IMR-90 (cell line): ENCODE data around the gene ZNF35. TPM values are rescaled to one million over a fixed set of nuclear protein-coding genes. Genes with fewer than 3 reads are reported as not detected.
"Not testable (repeated sequence)": the region's sequence is repeated elsewhere in the genome, so short reads cannot be mapped to it uniquely, and the experiment has no call there.

Experiments used
- ATAC-seq: fragments of 200-7000 bp; cut with Tn5 transposase; 2 replicates; pipeline ENCODE4 v1.9.1; 2020; ENCODE audit warnings: low read depth, mild to moderate bottlenecking, moderate library complexity
- BruUV-seq: library from RNA; stranded (reverse); fragments of 400-500 nt; replicated peaks from 2 replicates; lab custom pipeline; 2021; lab: Mats Ljungman, UMichigan
- CTCF ChIA-PET: fragments of 300-600 bp; formaldehyde crosslinking; extraction: SDS; loops from one replicate; lab custom pipeline; 2021; ENCODE audit warnings: antibody characterized with exemption; lab: Yijun Ruan, JAX
- POLR2A ChIA-PET: fragments of 300-600 bp; sonication (Branson Sonifier 250); formaldehyde crosslinking; loops from one replicate; lab custom pipeline; 2022; ENCODE audit warnings: antibody characterized with exemption; ENCODE audit not compliant: unreplicated experiment; lab: Charles Lee
- DNase-seq: peaks from one replicate; pipeline ENCODE4 v3.0.0; 2013
- H2AFZ ChIP-seq: replicated peaks from 2 replicates; pipeline ENCODE3; 2013; ENCODE audit warnings: low read length, mild to moderate bottlenecking; ENCODE audit not compliant: poor library complexity
- H2AK5ac ChIP-seq: 2 replicates; pipeline ENCODE4 v1.6.1; 2013; ENCODE audit warnings: low read depth, low read length, inconsistent platforms
- H2AK9ac ChIP-seq: replicated peaks from 2 replicates; pipeline ENCODE3; 2013; ENCODE audit warnings: mild to moderate bottlenecking, low read depth, low read length, moderate library complexity; ENCODE audit not compliant: poor library complexity
- H2BK120ac ChIP-seq: 2 replicates; pipeline ENCODE4 v1.6.1; 2013; ENCODE audit warnings: low read depth, low read length, inconsistent platforms
- H2BK15ac ChIP-seq: 3 replicates; pipeline ENCODE4 v1.6.1; 2013; ENCODE audit warnings: low read depth, low read length, inconsistent platforms
- H2BK20ac ChIP-seq: 2 replicates; pipeline ENCODE4 v1.6.1; 2013; ENCODE audit warnings: low read depth, mild to moderate bottlenecking, inconsistent platforms, low read length, moderate library complexity
- H2BK5ac ChIP-seq: 2 replicates; pipeline ENCODE4 v1.6.1; 2013; ENCODE audit warnings: mild to moderate bottlenecking, low read depth, low read length, inconsistent platforms; ENCODE audit not compliant: poor library complexity, severe bottlenecking
- H3K14ac ChIP-seq: replicated peaks from 2 replicates; pipeline ENCODE4 v1.6.1; 2013; ENCODE audit warnings: low read depth, low read length, inconsistent platforms
- H3K18ac ChIP-seq: 2 replicates; pipeline ENCODE4 v1.6.1; 2013; ENCODE audit warnings: low read depth, low read length, control low read depth
- H3K23ac ChIP-seq: 2 replicates; pipeline ENCODE4 v1.6.1; 2013; ENCODE audit warnings: low read depth, low read length, inconsistent platforms
- H3K27ac ChIP-seq: 2 replicates; pipeline ENCODE4 v1.5.1; 2013; ENCODE audit warnings: mild to moderate bottlenecking, control low read depth, low read length; ENCODE audit not compliant: insufficient read depth
- H3K27me3 ChIP-seq: 2 replicates; pipeline ENCODE4 v1.6.1; 2013; ENCODE audit warnings: low read length; ENCODE audit not compliant: control insufficient read depth, insufficient read depth
- H3K36me3 ChIP-seq: 2 replicates; pipeline ENCODE4 v1.6.1; 2013; ENCODE audit warnings: low read length, mixed read lengths; ENCODE audit not compliant: control insufficient read depth, insufficient read depth
- H3K4ac ChIP-seq: 2 replicates; pipeline ENCODE4 v1.6.1; 2013; ENCODE audit warnings: low read depth, low read length, inconsistent platforms
- H3K4me1 ChIP-seq: 2 replicates; pipeline ENCODE4 v1.6.1; 2013; ENCODE audit warnings: low read length, mixed read lengths; ENCODE audit not compliant: control insufficient read depth, insufficient read depth
- H3K4me2 ChIP-seq: 2 replicates; pipeline ENCODE4 v1.6.1; 2013; ENCODE audit warnings: low read depth, mild to moderate bottlenecking, control low read depth, low read length, moderate library complexity
- H3K4me3 ChIP-seq: 2 replicates; pipeline ENCODE4 v1.5.1; 2013; ENCODE audit warnings: low read depth, mild to moderate bottlenecking, control low read depth, low read length, moderate library complexity; ENCODE audit not compliant: insufficient read depth
- H3K56ac ChIP-seq: 2 replicates; pipeline ENCODE4 v1.6.1; 2013; ENCODE audit warnings: low read length, inconsistent platforms; ENCODE audit not compliant: insufficient read depth; ENCODE audit errors: extremely low read depth
- H3K79me1 ChIP-seq, 2 experiments: 2 replicates each; pipeline ENCODE4 v1.6.1; 2013; ENCODE audit warnings: low read length in 2 of 2, inconsistent platforms in 1 of 2, low read depth in 1 of 2
- H3K9ac ChIP-seq: 2 replicates; pipeline ENCODE4 v1.6.1; 2013; ENCODE audit warnings: low read depth, low read length, control low read depth
- H3K9me1 ChIP-seq: 2 replicates; pipeline ENCODE4 v1.6.1; 2013; ENCODE audit warnings: low read length, inconsistent platforms; ENCODE audit not compliant: insufficient read depth
- H3K9me3 ChIP-seq: 2 replicates; pipeline ENCODE4 v1.6.1; 2013; ENCODE audit warnings: low read length; ENCODE audit not compliant: control insufficient read depth, insufficient read depth
- H4K20me1 ChIP-seq: 2 replicates; pipeline ENCODE4 v1.6.1; 2013; ENCODE audit warnings: low read length, inconsistent platforms; ENCODE audit not compliant: insufficient read depth
- H4K5ac ChIP-seq: 2 replicates; pipeline ENCODE4 v1.6.1; 2013; ENCODE audit warnings: mild to moderate bottlenecking, low read depth, low read length, control low read depth
- H4K8ac ChIP-seq, 2 experiments: 2 replicates each; pipeline ENCODE4 v1.6.1; 2013; ENCODE audit warnings: low read depth in 2 of 2, low read length in 2 of 2, control low read depth in 1 of 2, inconsistent platforms in 1 of 2
- H4K91ac ChIP-seq: 2 replicates; pipeline ENCODE4 v1.6.1; 2013; ENCODE audit warnings: low read depth, low read length, inconsistent platforms; ENCODE audit not compliant: insufficient read depth
- BHLHE40 ChIP-seq: fragments of 150-350 bp; IDR thresholded peaks from 2 replicates; pipeline ENCODE4 v1.6.1; 2016; ENCODE audit warnings: mild to moderate bottlenecking, low read depth, low read length
- CEBPB ChIP-seq: IDR thresholded peaks from 2 replicates; pipeline ENCODE4 v1.6.1; 2012; ENCODE audit warnings: low read depth, low read length, improper control_type of control experiment
- FOS ChIP-seq: fragments of 150-350 bp; IDR thresholded peaks from 2 replicates; pipeline ENCODE4 v1.6.1; 2016; ENCODE audit warnings: low read depth, low read length
- MAFK ChIP-seq: IDR thresholded peaks from 2 replicates; pipeline ENCODE4 v1.6.1; 2012; ENCODE audit warnings: low read depth, low read length, improper control_type of control experiment
- MAZ ChIP-seq: IDR thresholded peaks from 2 replicates; pipeline ENCODE4 v1.6.1; 2012; ENCODE audit warnings: low read depth, mild to moderate bottlenecking, low read length, improper control_type of control experiment, moderate library complexity, borderline replicate concordance
- MXI1 ChIP-seq: IDR thresholded peaks from 2 replicates; pipeline ENCODE4 v1.6.1; 2012; ENCODE audit warnings: low read depth, mild to moderate bottlenecking, low read length, moderate library complexity, borderline replicate concordance
- NFE2L2 ChIP-seq: fragments of 150-350 bp; IDR thresholded peaks from 2 replicates; pipeline ENCODE4 v1.6.1; 2016; ENCODE audit warnings: low read depth, mild to moderate bottlenecking, low read length
- POLR2A ChIP-seq: IDR thresholded peaks from 2 replicates; pipeline ENCODE4 v1.6.1; 2012; ENCODE audit warnings: mild to moderate bottlenecking, low read depth, low read length
- RAD21 ChIP-seq: IDR thresholded peaks from 2 replicates; pipeline ENCODE4 v1.6.1; 2012; ENCODE audit warnings: low read length, improper control_type of control experiment
- RFX5 ChIP-seq: IDR thresholded peaks from 2 replicates; pipeline ENCODE4 v1.8.0; 2012; ENCODE audit warnings: low read depth, mild to moderate bottlenecking, low read length, moderate library complexity
- SMC3 ChIP-seq: fragments of 150-350 bp; IDR thresholded peaks from 2 replicates; pipeline ENCODE4 v1.6.1; 2016; ENCODE audit warnings: low read depth, mild to moderate bottlenecking, antibody characterized with exemption, low read length, moderate library complexity
- USF2 ChIP-seq: fragments of 150-350 bp; IDR thresholded peaks from 2 replicates; pipeline ENCODE4 v1.6.1; 2017; ENCODE audit warnings: mild to moderate bottlenecking, antibody characterized with exemption, low read length, low read depth
- WGBS, 2 experiments: methylation state at CpG; one replicate each; pipeline versions ENCODE4 v1.1.5 to v1.1.7; 2013; ENCODE audit warnings: missing lambda C conversion rate in 2 of 2; ENCODE audit not compliant: insufficient read length in 1 of 2; ENCODE audit errors: extremely low coverage in 2 of 2; 5-methylcytosine and 5-hydroxymethylcytosine counted together
- dilution Hi-C: fragments of 300-500 bp; cut with HindIII; formaldehyde crosslinking; loops from one replicate; pipeline ENCODE4 v1.14.3; 2018; ENCODE audit warnings: low sequenced_read_pairs; ENCODE audit not compliant: unreplicated experiment
- in situ Hi-C: fragments of 300-500 bp; cut with MboI; formaldehyde crosslinking; loops from 3 replicates; pipeline ENCODE4 v1.14.3; 2019; ENCODE audit warnings: low sequenced_read_pairs, inconsistent platforms, mixed read lengths
- intact Hi-C: fragments of 100-400 bp; cut with micrococcal nuclease; formaldehyde crosslinking; loops from 2 replicates; pipeline ENCODE4 v1.10.0; 2022
- polyA plus RNA-seq, 3 experiments: library from polyadenylated mRNA; depleted of rRNA; stranded (reverse); fragments of >200 nt; gene quantifications; 2 replicates each; pipeline ENCODE4 v1.2.3, GENCODE V29; 2012; ENCODE audit warnings: low replicate concordance in 1 of 3
- total RNA-seq: library from RNA; depleted of rRNA; stranded (reverse); fragments of >200 nt; gene quantifications from 2 replicates; pipeline ENCODE4 v1.2.3, GENCODE V29; 2012

Gene ZNF35
- total and polyA plus RNA-seq, 2 of the 4 experiments (the other 2 are of a cell fraction), result 3.8 to 19.5 TPM

GRCh38 chr3:44669760-44670159 lies 21.2 kb downstream of the ZNF35 start:
- CTCF ChIA-PET, result no interaction called here
- no TSS peak for BruUV-seq

GRCh38 chr3:44673466-44673865 lies 24.9 kb downstream of the ZNF35 start:
- H2BK120ac ChIP-seq, H4K5ac ChIP-seq, H3K14ac ChIP-seq, H3K4me3 ChIP-seq, in situ Hi-C loops, H3K4ac ChIP-seq, H2BK20ac ChIP-seq, ATAC-seq, H3K56ac ChIP-seq, H3K18ac ChIP-seq, CTCF ChIA-PET, BruUV-seq, H2BK5ac ChIP-seq, H3K9ac ChIP-seq, H3K4me1 ChIP-seq, dilution Hi-C loops, H4K91ac ChIP-seq, H3K4me2 ChIP-seq, H3K9me3 ChIP-seq, H3K36me3 ChIP-seq, POLR2A ChIA-PET, H3K27me3 ChIP-seq, H2AK5ac ChIP-seq, H2BK15ac ChIP-seq, intact Hi-C loops, H2AFZ ChIP-seq, H3K9me1 ChIP-seq, H3K79me1 ChIP-seq, H2AK9ac ChIP-seq, DNase-seq, H4K20me1 ChIP-seq, H3K23ac ChIP-seq, H4K8ac ChIP-seq, H3K27ac ChIP-seq: not testable (repeated sequence)
- no CpG with 5 or more reads among the region's 8 CpGs for WGBS, 2 experiments

More at GRCh38 chr3:44669760-44670159, 21.2 kb downstream of the ZNF35 start:
- Histone ChIP-seq H3K27me3 (no peaks in the 10 kb centered on the region), H3K4me2 (no peak overlapping the region), H3K9me3 (peaks cover 5% of the 10 kb centered on the region; the same call in 1 of the 2 replicates), H3K36me3 (no peaks in the 10 kb centered on the region), H4K5ac (no peak overlapping the region), H3K9me1 (no peaks in the 10 kb centered on the region), H3K56ac (no peak overlapping the region), H3K4me3 (no peak overlapping the region), H3K14ac (no peak overlapping the region), H2AFZ (no peak overlapping the region), H4K8ac (no peak overlapping the region), H2AK9ac (no peak overlapping the region), H3K4me1 (no peaks in the 10 kb centered on the region), H2BK120ac (no peak overlapping the region), H2BK20ac (no peak overlapping the region), H3K27ac (no peak overlapping the region), H4K91ac (no peak overlapping the region), H3K79me1 (no peaks in the 10 kb centered on the region), H2BK5ac (no peak overlapping the region), H2AK5ac (no peak overlapping the region), H3K9ac (no peak overlapping the region), H4K20me1 (no peaks in the 10 kb centered on the region), H3K18ac (no peak overlapping the region), H3K23ac (no peak overlapping the region), H2BK15ac (no peak overlapping the region), H3K4ac (no peak overlapping the region)
- ATAC-seq (no peak), DNase-seq (no peak)
- WGBS, 2 experiments, result 96% methylated on average over 3 of the region's 6 CpGs; no CpG with 5 or more reads in 1 of the 2 experiments
- in situ Hi-C loops (no loop called here), dilution Hi-C loops (no loop called here), intact Hi-C loops (no loop called here)
- POLR2A ChIA-PET, result no interaction called here
- TF ChIP-seq RAD21 (no peak), POLR2A (no peak), FOS (no peak), CEBPB (no peak), NFE2L2 (no peak), RFX5 (no peak), MAFK (no peak), USF2 (no peak), MAZ (no peak), SMC3 (no peak), BHLHE40 (no peak), MXI1 (no peak)
